Subcutaneous abdominal adipose tissue (tissue), 5 donors: Measurements from ENCODE around the gene STKLD1.
"Not testable (repeated sequence)": the region's sequence is repeated elsewhere in the genome, so short reads cannot be mapped to it uniquely, and the experiment has no call there.

Experiments
- H3K27ac ChIP-seq: one replicate; pipeline ENCODE4 v1.7.0; 2013; ENCODE audit warnings: low read depth, mild to moderate bottlenecking, inconsistent platforms, low read length, moderate library complexity
- H3K27me3 ChIP-seq, 5 donors: one replicate each; pipeline ENCODE4 v1.7.0; 2013; ENCODE audit warnings: low read length in 5 of 5, inconsistent platforms in 1 of 5; ENCODE audit not compliant: control insufficient read depth in 5 of 5, insufficient read depth in 4 of 5
- H3K36me3 ChIP-seq, 5 donors: one replicate each; pipeline ENCODE4 v1.7.0; 2013; ENCODE audit warnings: low read length in 5 of 5; ENCODE audit not compliant: control insufficient read depth in 5 of 5, insufficient read depth in 5 of 5
- H3K4me1 ChIP-seq, 5 donors: one replicate each; pipeline ENCODE4 v1.7.0; 2013; ENCODE audit warnings: low read length in 5 of 5, mild to moderate bottlenecking in 3 of 5, moderate library complexity in 1 of 5; ENCODE audit not compliant: control insufficient read depth in 5 of 5, insufficient read depth in 5 of 5
- H3K4me3 ChIP-seq, 5 donors: one replicate each; pipeline ENCODE4 v1.7.0; 2013; ENCODE audit warnings: low read length in 5 of 5, low read depth in 1 of 5
- H3K9ac ChIP-seq, 5 donors: one replicate each; pipeline ENCODE4 v1.7.0; 2013; ENCODE audit warnings: low read length in 5 of 5, mild to moderate bottlenecking in 4 of 5, moderate library complexity in 3 of 5
- H3K9me3 ChIP-seq, 5 donors: one replicate each; pipeline ENCODE4 v1.7.0; 2013; ENCODE audit warnings: low read length in 5 of 5; ENCODE audit not compliant: control insufficient read depth in 5 of 5
- donor health status: healthy.
- donor health status: healthy.
- donor health status: healthy.
- donor health status: healthy.
- donor health status: healthy.

STKLD1 gene

DNA sequence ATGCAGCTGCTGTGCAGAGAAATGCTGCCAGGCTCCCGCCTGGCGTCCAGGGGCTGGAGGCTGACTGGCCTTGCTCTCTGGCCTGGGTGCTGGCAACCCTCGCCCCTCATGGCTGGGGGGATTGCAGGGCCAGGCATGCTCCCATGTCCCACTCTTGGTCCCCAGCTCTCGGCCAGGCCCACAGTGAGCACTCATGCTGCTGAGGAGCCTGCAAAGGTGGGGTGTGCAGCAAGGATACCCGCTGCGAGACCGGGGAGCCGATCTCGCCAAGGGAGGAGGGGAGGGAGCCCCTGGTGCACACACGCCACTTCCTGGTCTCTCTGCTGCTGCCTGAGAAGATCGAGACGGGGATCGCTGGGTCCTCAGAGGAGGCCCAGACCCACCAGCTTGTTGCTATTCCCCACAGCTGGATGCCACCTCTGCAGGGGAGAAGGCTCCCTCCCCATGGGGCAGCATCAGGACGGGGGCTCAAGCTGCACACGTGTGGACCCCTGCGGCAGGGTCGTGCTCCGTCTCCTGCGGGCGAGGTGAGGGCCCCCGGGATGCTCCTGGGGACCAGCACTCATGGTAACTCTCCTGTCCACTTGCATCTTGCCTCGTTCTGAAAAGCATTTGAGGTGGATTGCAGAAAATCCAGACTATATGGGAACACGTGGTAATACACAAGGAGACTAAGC is 69.3 kb downstream of the STKLD1 start:
- H3K36me3 ChIP-seq = no peaks in the 10 kb centered on the region
- no peaks in the 10 kb centered on the region for H3K9me3 ChIP-seq
- H3K27ac ChIP-seq = no peak overlapping the region
- H3K4me3 ChIP-seq = no peak overlapping the region
- H3K27me3 ChIP-seq = no peaks in the 10 kb centered on the region
- no peaks in the 10 kb centered on the region for H3K4me1 ChIP-seq
- H3K9ac ChIP-seq = no peak overlapping the region

DNA sequence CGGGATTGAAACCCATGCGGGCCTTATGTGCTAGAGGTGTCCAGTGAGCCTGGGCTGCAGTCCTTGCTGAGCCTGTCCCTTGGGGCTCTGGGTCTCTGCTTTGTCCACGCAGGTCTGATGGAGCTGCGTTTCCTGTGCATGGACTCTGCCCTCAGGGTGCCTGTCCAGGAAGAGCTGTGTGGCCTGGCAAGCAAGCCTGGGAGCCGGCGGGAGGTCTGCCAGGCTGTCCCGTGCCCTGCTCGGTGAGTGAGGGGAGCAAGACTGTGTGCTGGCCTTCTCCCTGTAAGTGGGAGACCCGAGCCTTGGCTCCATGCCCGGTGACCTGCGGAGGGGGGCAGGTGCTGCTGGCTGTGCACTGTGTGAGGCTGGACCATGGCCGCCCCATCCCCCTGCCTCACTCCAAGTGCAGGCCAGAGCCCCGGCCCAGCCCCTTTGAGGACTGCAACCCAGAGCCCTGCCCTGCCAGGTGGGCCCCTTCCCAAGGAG is 72.4 kb downstream of the STKLD1 start:
- H3K9ac ChIP-seq = no peak overlapping the region
- no peak overlapping the region for H3K27ac ChIP-seq
- H3K4me3 ChIP-seq = no peak overlapping the region
- no peaks in the 10 kb centered on the region for H3K27me3 ChIP-seq
- H3K36me3 ChIP-seq = no peaks in the 10 kb centered on the region
- no peaks in the 10 kb centered on the region for H3K4me1 ChIP-seq
- no peaks in the 10 kb centered on the region for H3K9me3 ChIP-seq

DNA sequence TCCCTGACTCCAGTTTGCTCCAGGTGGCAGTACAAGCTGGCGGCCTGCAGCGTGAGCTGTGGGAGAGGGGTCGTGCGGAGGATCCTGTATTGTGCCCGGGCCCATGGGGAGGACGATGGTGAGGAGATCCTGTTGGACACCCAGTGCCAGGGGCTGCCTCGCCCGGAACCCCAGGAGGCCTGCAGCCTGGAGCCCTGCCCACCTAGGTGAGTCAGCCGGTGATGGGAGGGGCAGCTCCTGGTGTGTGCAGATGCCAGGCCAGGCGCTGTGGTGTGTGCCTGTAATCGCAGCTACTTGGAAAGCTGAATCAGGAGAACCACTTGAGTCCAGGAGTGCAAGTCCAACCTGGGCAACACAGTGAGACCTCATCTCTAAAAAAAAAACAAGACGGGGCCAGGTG is 73.6 kb downstream of the STKLD1 start:
- Histone ChIP-seq H3K4me3 (no peak overlapping the region), H3K9ac (peak overlapping the region in 1 of 5 donors; percentile 23), H3K9me3 (no peaks in the 10 kb centered on the region), H3K27me3 (no peaks in the 10 kb centered on the region), H3K4me1 (no peaks in the 10 kb centered on the region), H3K27ac (no peak overlapping the region), H3K36me3 (no peaks in the 10 kb centered on the region)

DNA sequence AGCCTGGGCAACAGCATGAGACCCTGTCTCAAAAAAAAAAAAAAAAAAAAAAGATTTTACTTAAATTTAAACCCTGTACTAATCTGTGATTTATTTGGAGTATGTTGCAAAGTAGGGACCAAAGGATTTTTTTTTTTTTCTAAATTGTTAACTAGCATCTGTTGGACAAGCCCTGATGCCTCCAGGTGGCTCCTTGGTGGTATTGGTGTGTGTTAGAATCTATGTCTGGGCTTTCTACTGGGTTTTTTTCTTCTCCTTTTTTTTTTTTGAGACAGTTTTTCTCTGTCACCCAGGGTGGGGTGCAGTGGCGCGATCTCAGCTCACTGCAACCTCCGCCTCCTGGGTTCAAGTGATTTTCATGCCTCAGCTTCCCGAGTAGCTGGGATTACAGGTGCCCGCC is 75.7 kb downstream of the STKLD1 start:
- H3K4me3 ChIP-seq, H3K36me3 ChIP-seq, H3K27me3 ChIP-seq, H3K27ac ChIP-seq, H3K9ac ChIP-seq, H3K9me3 ChIP-seq, H3K4me1 ChIP-seq: not testable (repeated sequence)

DNA sequence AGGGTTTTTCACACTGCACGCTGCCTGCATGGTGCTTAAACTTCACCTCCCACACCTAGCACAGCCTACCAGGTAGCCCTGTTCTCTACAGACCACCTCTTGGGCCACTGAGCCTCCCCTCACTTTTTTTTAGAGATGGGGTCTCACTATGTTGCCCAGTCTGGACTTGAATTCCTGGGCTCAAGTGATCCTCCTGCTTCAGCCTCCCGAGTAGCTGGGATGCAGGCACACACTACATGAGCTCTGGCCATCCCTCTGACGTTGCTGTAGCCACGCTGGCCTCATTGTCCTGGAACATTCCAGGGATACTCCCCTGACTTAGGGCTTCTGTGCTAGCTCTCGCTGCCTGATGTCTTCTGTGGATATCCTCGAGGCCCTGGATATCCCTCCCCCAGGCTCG is 76.4 kb downstream of the STKLD1 start:
- no peaks in the 10 kb centered on the region for H3K9me3 ChIP-seq
- H3K27ac ChIP-seq = no peak overlapping the region
- H3K36me3 ChIP-seq = no peaks in the 10 kb centered on the region
- H3K4me1 ChIP-seq = no peaks in the 10 kb centered on the region
- H3K4me3 ChIP-seq = no peak overlapping the region
- peaks cover 0 to 2% (median 0%) of the 10 kb centered on the region in 5 donors for H3K27me3 ChIP-seq
- no peak overlapping the region for H3K9ac ChIP-seq

DNA sequence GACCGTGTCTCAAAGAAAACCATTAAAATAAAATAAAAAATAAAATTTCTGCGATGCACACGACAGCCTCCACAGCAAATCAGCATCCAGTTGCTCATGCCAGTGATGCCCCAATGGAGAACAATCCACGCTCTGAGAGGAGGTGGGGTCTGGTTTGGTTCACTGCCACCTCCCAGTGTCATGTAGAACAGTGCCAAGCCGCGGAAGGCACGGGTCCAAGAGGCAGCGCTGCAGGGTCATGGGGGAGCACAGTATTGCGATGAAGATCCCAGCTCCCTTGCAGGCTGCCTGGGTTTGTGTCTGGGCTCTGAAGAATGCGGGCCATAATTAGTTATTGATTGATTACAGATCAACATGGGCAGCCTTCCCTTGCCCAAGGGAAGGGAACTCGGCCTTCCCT is 77.5 kb downstream of the STKLD1 start:
- Histone ChIP-seq H3K36me3 (no peaks in the 10 kb centered on the region), H3K4me1 (no peaks in the 10 kb centered on the region), H3K27ac (no peak overlapping the region), H3K9me3 (no peaks in the 10 kb centered on the region), H3K27me3 (peaks cover 0 to 3% (median 0%) of the 10 kb centered on the region in 5 donors), H3K4me3 (no peak overlapping the region), H3K9ac (no peak overlapping the region)

DNA sequence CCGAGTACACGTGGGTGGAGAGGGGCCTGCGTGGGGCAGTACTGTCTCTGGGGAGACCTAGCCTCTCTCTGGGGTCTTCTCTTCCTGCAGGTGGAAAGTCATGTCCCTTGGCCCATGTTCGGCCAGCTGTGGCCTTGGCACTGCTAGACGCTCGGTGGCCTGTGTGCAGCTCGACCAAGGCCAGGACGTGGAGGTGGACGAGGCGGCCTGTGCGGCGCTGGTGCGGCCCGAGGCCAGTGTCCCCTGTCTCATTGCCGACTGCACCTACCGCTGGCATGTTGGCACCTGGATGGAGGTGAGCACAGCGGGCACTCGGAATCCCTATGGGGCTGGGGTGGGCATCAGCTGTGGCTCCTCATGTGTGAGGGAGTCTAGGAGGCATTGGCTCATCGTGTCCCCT is 78.2 kb downstream of the STKLD1 start:
- Histone ChIP-seq H3K27me3 (peaks cover 0 to 3% (median 0%) of the 10 kb centered on the region in 5 donors), H3K9ac (no peak overlapping the region), H3K36me3 (no peaks in the 10 kb centered on the region), H3K4me3 (no peak overlapping the region), H3K9me3 (no peaks in the 10 kb centered on the region), H3K27ac (no peak overlapping the region), H3K4me1 (peaks cover 0 to 6% (median 5%) of the 10 kb centered on the region in 5 donors)

DNA sequence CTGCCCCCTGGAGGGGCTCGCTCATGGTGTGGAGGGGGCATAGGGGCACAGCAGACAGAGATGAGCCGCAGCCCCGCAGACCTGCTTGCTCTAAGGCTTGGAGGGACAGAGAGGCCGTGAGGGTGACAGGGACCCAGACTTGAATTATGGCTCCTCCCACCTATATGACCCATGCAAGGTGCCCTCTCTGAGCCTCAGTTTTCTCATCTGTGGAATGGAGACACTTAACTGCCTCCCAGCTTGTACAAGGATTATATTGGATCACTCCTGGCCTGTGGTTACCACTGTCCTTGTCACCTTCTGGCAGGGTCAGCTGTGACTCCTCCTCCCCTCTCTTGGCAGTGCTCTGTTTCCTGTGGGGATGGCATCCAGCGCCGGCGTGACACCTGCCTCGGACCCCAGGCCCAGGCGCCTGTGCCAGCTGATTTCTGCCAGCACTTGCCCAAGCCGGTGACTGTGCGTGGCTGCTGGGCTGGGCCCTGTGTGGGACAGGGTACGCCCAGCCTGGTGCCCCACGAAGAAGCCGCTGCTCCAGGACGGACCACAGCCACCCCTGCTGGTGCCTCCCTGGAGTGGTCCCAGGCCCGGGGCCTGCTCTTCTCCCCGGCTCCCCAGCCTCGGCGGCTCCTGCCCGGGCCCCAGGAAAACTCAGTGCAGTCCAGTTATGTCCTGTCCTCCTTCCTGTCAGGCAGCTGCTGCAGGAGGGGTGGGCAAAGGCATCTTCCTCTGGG is 78.9 kb downstream of the STKLD1 start:
- H3K9ac ChIP-seq = no peak overlapping the region
- no peaks in the 10 kb centered on the region for H3K9me3 ChIP-seq
- no peak overlapping the region for H3K4me3 ChIP-seq
- peaks cover 0 to 3% (median 0%) of the 10 kb centered on the region in 5 donors for H3K27me3 ChIP-seq
- H3K4me1 ChIP-seq = peaks cover 0 to 7% (median 6%) of the 10 kb centered on the region in 5 donors
- no peak overlapping the region for H3K27ac ChIP-seq
- H3K36me3 ChIP-seq = no peaks in the 10 kb centered on the region
